ENCODE data around the gene ARMC12.

GRCh38 chr6:35728683-35729678 is 7.9 kb upstream of the ARMC12 start:
- no peak for TF ChIP-seq YY1 (IDR thresholded peaks at IDR 0.05; ENCODE audit: insufficient read depth, insufficient read length)
- TF ChIP-seq SUZ12 (IDR thresholded peaks at IDR 0.05; ENCODE audit: extremely low read depth, insufficient read depth, insufficient read length) = no peak

Data from NT2/D1 (cell line).